ENCODE data around the gene CCDC183.
"Not testable (repeated sequence)": the region's sequence is repeated elsewhere in the genome, so short reads cannot be mapped to it uniquely, and the experiment has no call there.

CCDC183 gene

GRCh38 chr9:136793086-136793946 is 2.8 kb upstream of the CCDC183 start:
- intact Hi-C loops (cut with DNase I; ENCODE audit: low total_unique reads) = loop anchor here (5.0 kb wide), 1 partner anchor 149 kb away; the partner anchor contains the start of gene FBXW5
- DNase-seq = no peak
- Histone ChIP-seq H3K27ac (no peak overlapping the region), H3K9me3 (no peaks in the 10 kb centered on the region), H3K4me3 (no peak overlapping the region), H3K36me3 (peaks cover 0 to 19% (median 0%) of the 10 kb centered on the region in 3 donors), H3K27me3 (peaks cover 0 to 34% of the 10 kb centered on the region in 2 donors), H3K4me1 (peaks cover 0 to 33% (median 13%) of the 10 kb centered on the region in 4 donors)
- TF ChIP-seq, protein P1, sequence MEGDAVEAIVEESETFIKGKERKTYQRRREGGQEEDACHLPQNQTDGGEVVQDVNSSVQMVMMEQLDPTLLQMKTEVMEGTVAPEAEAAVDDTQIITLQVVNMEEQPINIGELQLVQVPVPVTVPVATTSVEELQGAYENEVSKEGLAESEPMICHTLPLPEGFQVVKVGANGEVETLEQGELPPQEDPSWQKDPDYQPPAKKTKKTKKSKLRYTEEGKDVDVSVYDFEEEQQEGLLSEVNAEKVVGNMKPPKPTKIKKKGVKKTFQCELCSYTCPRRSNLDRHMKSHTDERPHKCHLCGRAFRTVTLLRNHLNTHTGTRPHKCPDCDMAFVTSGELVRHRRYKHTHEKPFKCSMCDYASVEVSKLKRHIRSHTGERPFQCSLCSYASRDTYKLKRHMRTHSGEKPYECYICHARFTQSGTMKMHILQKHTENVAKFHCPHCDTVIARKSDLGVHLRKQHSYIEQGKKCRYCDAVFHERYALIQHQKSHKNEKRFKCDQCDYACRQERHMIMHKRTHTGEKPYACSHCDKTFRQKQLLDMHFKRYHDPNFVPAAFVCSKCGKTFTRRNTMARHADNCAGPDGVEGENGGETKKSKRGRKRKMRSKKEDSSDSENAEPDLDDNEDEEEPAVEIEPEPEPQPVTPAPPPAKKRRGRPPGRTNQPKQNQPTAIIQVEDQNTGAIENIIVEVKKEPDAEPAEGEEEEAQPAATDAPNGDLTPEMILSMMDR (IDR thresholded peaks at IDR 0.05) = no peak

- Histone ChIP-seq H3K27me3 (peaks cover 0 to 45% of the 10 kb centered on the region in 2 donors), H3K36me3 (peaks cover 0 to 19% (median 0%) of the 10 kb centered on the region in 3 donors), H3K4me3 (no peak overlapping the region), H3K4me1 (peaks cover 0 to 36% (median 14%) of the 10 kb centered on the region in 4 donors), H3K27ac (no peak overlapping the region), H3K9me3 (no peaks in the 10 kb centered on the region)
- DNase-seq = no peak
- intact Hi-C loops (cut with DNase I; ENCODE audit: low total_unique reads) = loop anchor here (5.0 kb wide), 1 partner anchor 148 kb away; the partner anchor contains the start of gene FBXW5
- TF ChIP-seq, protein P1 (IDR thresholded peaks at IDR 0.05) = no peak
These were observed 1.7 kb upstream of the CCDC183 start for GRCh38 chr9:136794281-136794999.

DNA sequence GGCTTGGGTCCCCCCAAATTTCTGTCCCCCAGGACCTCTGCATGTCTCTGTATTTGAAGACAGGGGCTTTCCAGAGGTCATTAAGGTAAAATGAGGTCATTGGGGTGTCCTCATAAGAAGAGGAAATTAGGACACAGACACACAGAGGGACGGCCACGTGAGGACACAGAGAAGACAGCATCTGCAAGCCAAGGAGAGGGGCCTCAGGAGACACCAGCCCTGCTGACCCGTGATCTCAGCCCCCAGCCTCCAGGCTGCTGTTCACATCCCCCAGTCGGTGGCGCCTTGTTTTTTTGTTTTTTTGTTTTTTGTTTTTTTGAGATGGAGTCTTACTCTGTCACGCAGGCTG is 1.2 kb upstream of the CCDC183 start:
- H3K9me3 ChIP-seq = no peaks in the 10 kb centered on the region
- H3K27ac ChIP-seq = no peak overlapping the region
- H3K27me3 ChIP-seq = peaks cover 0 to 50% of the 10 kb centered on the region in 2 donors
- intact Hi-C loops (cut with DNase I; ENCODE audit: low total_unique reads) = loop anchor here (5.0 kb wide), 1 partner anchor 147 kb away; the partner anchor contains the start of gene FBXW5
- H3K36me3 ChIP-seq = peaks cover 0 to 19% (median 0%) of the 10 kb centered on the region in 3 donors
- TF ChIP-seq, protein P1 (IDR thresholded peaks at IDR 0.05) = no peak
- no peak for DNase-seq
- H3K4me1 ChIP-seq = peaks cover 0 to 41% (median 19%) of the 10 kb centered on the region in 4 donors
- no peak overlapping the region for H3K4me3 ChIP-seq

GRCh38 chr9:136796775-136797347 is 723 bp downstream of the CCDC183 start:
- H3K27ac ChIP-seq; DNase-seq; H3K9me3 ChIP-seq; intact Hi-C loops (cut with DNase I; ENCODE audit: low total_unique reads); H3K4me3 ChIP-seq: not testable (repeated sequence)
- Histone ChIP-seq H3K27me3 (peaks cover 0 to 69% of the 10 kb centered on the region in 2 donors), H3K4me1 (peaks cover 0 to 44% (median 23%) of the 10 kb centered on the region in 4 donors), H3K36me3 (peaks cover 0 to 19% (median 0%) of the 10 kb centered on the region in 3 donors)

DNA sequence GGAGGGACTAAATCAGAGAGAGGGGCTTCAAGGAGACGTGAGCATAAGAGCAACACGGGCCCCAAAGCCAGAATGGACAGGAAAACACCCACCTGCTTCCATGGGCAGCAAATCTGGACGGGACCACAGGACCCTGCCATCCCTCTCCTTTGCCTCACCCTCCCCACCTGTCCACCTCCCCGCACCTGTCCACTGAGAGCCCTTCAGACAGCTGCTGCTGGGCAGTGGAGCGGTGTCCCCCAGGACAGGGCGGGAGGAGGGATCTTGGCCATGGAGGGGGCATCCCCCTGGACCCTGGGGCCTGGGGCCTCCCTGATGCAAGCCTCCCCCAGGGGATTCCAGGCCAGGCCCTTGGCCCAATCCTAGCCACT is 2.6 kb downstream of the CCDC183 start:
- H3K9me3 ChIP-seq = no peaks in the 10 kb centered on the region
- H3K27me3 ChIP-seq = peaks cover 0 to 86% of the 10 kb centered on the region in 2 donors
- no peak for DNase-seq
- peaks cover 0 to 5% (median 0%) of the 10 kb centered on the region in 3 donors for H3K36me3 ChIP-seq
- intact Hi-C loops (cut with DNase I; ENCODE audit: low total_unique reads) = no loop called here
- peaks cover 0 to 29% (median 18%) of the 10 kb centered on the region in 4 donors for H3K4me1 ChIP-seq
- TF ChIP-seq, protein P1 (IDR thresholded peaks at IDR 0.05) = no peak
- no peak overlapping the region for H3K27ac ChIP-seq
- H3K4me3 ChIP-seq = no peak overlapping the region
